Progenitor cell of endocrine pancreas (in vitro differentiated cells): ENCODE data around the gene ADAMTS12. TPM values are rescaled to one million over a fixed set of nuclear protein-coding genes. Genes with fewer than 3 reads are reported as not detected.

Experiments used
- DNase-seq: peaks from one replicate; pipeline ENCODE4 v3.0.0; 2021; ENCODE audit warnings: low spot score; ENCODE audit not compliant: unreplicated experiment
- H3K27ac Mint-ChIP-seq: 2 replicates; pipeline ENCODE4 v1.8.0; 2021; ENCODE audit warnings: mild to moderate bottlenecking, moderate library complexity, mixed read lengths
- H3K27me3 Mint-ChIP-seq: 2 replicates; pipeline ENCODE4 v1.8.0; 2021; ENCODE audit warnings: mixed read lengths
- H3K36me3 Mint-ChIP-seq: 2 replicates; pipeline ENCODE4 v1.8.0; 2022; ENCODE audit warnings: mixed read lengths; ENCODE audit not compliant: insufficient read depth
- H3K4me1 Mint-ChIP-seq: 2 replicates; pipeline ENCODE4 v1.8.0; 2021; ENCODE audit warnings: low read depth, mixed read lengths
- H3K4me3 Mint-ChIP-seq: 2 replicates; pipeline ENCODE4 v1.8.0; 2021; ENCODE audit warnings: low read depth, mild to moderate bottlenecking, moderate library complexity, mixed read lengths
- H3K9me3 Mint-ChIP-seq: 2 replicates; pipeline ENCODE4 v1.8.0; 2021; ENCODE audit warnings: low read depth, mixed read lengths
- CTCF ChIP-seq: fragments of 200-600 bp; sonication (generic); IDR thresholded peaks from one replicate; pipeline ENCODE4 v1.5.0; 2021; ENCODE audit warnings: antibody characterized with exemption, mild to moderate bottlenecking; ENCODE audit not compliant: unreplicated experiment
- total RNA-seq: library from RNA; stranded (reverse); gene quantifications from 2 replicates; pipeline ENCODE4 v1.2.1, GENCODE V29; 2021

ADAMTS12 gene
- total RNA-seq, 1 donor from 2014 or later, result 5.2 TPM

GRCh38 chr5:33701251-33701650 is 190.5 kb downstream of the ADAMTS12 start:
- H3K4me1 Mint-ChIP-seq, result peaks cover 14% of the 10 kb centered on the region
- H3K9me3 Mint-ChIP-seq, result peaks cover 13% of the 10 kb centered on the region
- no peaks in the 10 kb centered on the region for H3K27me3 Mint-ChIP-seq
- no peaks in the 10 kb centered on the region for H3K36me3 Mint-ChIP-seq
- H3K4me3 Mint-ChIP-seq, result no peak overlapping the region
- no peak for DNase-seq
- no peak for TF ChIP-seq CTCF
- no peak overlapping the region for H3K27ac Mint-ChIP-seq

- Mint-ChIP-seq H3K9me3 (peaks cover 38% of the 10 kb centered on the region), H3K4me1 (peaks cover 7% of the 10 kb centered on the region), H3K4me3 (no peak overlapping the region), H3K36me3 (peaks cover 8% of the 10 kb centered on the region), H3K27ac (no peak overlapping the region), H3K27me3 (no peaks in the 10 kb centered on the region)
- no peak for DNase-seq
- TF ChIP-seq CTCF, result no peak
Observed at GRCh38 chr5:33696411-33696810, 195.4 kb downstream of the ADAMTS12 start.

- no peak for DNase-seq
- Mint-ChIP-seq H3K27ac (no peak overlapping the region), H3K9me3 (peaks cover 34% of the 10 kb centered on the region), H3K4me1 (peaks cover 7% of the 10 kb centered on the region), H3K36me3 (peaks cover 8% of the 10 kb centered on the region), H3K27me3 (no peaks in the 10 kb centered on the region), H3K4me3 (no peak overlapping the region)
- no peak for TF ChIP-seq CTCF
Observed at GRCh38 chr5:33692980-33693379, 198.8 kb downstream of the ADAMTS12 start.

DNA sequence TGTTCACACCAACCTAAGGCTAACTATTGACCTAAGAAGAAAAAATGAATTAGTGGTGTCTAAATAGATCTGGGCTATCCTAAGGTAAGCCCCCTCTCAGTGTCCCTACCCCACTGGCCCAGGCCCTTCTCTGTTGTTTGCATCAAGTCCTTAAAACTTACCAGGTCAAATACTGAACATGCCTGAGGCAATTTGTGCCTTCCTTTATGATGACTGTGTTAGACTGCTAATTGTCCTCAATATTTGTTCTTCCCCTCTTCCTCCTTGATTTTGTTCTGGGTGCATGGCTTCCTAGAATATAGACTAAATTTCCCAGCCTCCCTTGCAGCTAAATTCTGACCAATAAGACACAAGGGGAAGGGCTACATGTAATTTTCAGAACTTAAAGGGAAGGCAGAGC is 199.9 kb downstream of the ADAMTS12 start:
- Mint-ChIP-seq H3K9me3 (peaks cover 26% of the 10 kb centered on the region), H3K4me3 (no peak overlapping the region), H3K36me3 (peaks cover 8% of the 10 kb centered on the region), H3K27me3 (no peaks in the 10 kb centered on the region), H3K27ac (no peak overlapping the region), H3K4me1 (no peaks in the 10 kb centered on the region)
- DNase-seq, result no peak
- no peak for TF ChIP-seq CTCF

DNA sequence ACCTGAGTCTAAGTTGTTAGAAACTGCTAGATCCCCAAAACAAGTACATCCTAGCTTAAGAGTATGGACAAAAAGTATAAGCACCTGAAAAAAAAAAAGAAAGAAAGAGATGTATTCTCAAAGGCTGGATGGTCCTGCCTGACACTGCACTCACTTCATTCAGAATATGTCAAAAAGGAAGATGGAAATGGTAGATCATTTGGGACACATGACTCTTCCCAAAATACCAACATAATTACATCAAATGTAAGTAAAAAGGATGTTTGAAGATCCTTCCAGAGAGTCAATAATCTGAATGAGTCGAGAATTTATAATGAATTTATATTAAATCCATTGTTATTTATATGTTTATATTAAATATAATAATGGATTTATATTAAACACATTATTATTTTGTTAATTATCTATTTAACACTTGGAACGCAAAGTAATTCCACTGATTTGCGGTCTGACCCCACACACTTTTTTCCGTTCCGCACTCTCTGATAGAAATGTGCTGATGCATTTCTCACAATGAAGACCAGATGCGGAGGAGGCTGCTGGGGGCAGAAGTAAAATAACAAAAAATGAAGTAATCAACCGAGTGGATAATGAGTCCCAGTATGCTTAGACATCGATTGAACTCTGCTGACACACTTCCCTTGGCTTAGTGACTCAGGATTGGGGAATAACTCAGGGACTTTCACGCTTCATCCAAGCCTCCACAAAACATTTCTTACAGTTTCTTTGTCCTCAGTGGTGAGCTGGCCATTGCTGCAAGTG is 201.2 kb downstream of the ADAMTS12 start:
- no peak overlapping the region for H3K4me3 Mint-ChIP-seq
- no peak for TF ChIP-seq CTCF
- H3K27me3 Mint-ChIP-seq, result no peaks in the 10 kb centered on the region
- H3K36me3 Mint-ChIP-seq, result peaks cover 8% of the 10 kb centered on the region
- DNase-seq, result no peak
- H3K9me3 Mint-ChIP-seq, result peaks cover 23% of the 10 kb centered on the region
- no peaks in the 10 kb centered on the region for H3K4me1 Mint-ChIP-seq
- no peak overlapping the region for H3K27ac Mint-ChIP-seq
